Panc1 (cell line): Measurements from ENCODE around the gene MYO7B.

ENCODE experiments used
- CTCF ChIP-seq: fragments of 450-650 bp; IDR thresholded peaks from 2 replicates; pipeline ENCODE4 v1.5.1; 2017; ENCODE audit warnings: mild to moderate bottlenecking
- POLR2AphosphoS5 ChIP-seq: IDR thresholded peaks from 2 replicates; pipeline ENCODE4 v1.6.1; 2012; ENCODE audit warnings: mild to moderate bottlenecking, low read depth, low read length, moderate library complexity
- SIN3A ChIP-seq: IDR thresholded peaks from 2 replicates; pipeline ENCODE4 v1.6.1; 2012; ENCODE audit warnings: low read depth, mild to moderate bottlenecking, low read length, moderate library complexity, borderline replicate concordance; ENCODE audit not compliant: insufficient read depth
- TCF7L2 ChIP-seq: IDR thresholded peaks from 2 replicates; pipeline ENCODE4 v1.6.1; 2011; ENCODE audit warnings: mild to moderate bottlenecking, low read depth, low read length, inconsistent platforms
- TF ChIP-seq, protein P1 (sequence below), 2 experiments: IDR thresholded peaks; 2 replicates each; pipeline ENCODE4 v1.6.1; 2011 to 2012; ENCODE audit warnings: low read depth in 2 of 2, control low read depth in 1 of 2, low read length in 1 of 2, mild to moderate bottlenecking in 1 of 2, moderate library complexity in 1 of 2; ENCODE audit not compliant: insufficient read depth in 1 of 2

DNA sequence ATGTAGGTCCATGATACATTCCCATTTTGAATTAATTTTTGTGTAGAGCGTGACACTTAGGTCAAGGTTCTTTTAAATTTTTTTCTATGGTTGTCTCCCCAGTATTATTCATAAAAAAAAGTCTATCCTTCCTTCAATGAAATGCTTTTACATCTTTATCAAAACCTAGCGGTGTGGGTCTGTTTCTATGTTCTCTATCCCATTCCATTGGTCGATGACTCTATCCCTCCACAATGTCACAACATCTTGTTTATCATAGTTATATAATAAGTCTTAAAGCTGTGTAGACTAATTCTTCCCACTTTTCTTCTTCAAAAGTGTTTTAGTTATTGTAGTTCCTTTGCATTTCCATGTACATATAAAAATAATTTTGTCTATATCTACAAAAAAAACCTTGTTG is 63.2 kb downstream of the MYO7B start:
- TF ChIP-seq CTCF, result no peak
- TF ChIP-seq SIN3A, result no peak
- TF ChIP-seq TCF7L2, result no peak
- TF ChIP-seq, protein P1, sequence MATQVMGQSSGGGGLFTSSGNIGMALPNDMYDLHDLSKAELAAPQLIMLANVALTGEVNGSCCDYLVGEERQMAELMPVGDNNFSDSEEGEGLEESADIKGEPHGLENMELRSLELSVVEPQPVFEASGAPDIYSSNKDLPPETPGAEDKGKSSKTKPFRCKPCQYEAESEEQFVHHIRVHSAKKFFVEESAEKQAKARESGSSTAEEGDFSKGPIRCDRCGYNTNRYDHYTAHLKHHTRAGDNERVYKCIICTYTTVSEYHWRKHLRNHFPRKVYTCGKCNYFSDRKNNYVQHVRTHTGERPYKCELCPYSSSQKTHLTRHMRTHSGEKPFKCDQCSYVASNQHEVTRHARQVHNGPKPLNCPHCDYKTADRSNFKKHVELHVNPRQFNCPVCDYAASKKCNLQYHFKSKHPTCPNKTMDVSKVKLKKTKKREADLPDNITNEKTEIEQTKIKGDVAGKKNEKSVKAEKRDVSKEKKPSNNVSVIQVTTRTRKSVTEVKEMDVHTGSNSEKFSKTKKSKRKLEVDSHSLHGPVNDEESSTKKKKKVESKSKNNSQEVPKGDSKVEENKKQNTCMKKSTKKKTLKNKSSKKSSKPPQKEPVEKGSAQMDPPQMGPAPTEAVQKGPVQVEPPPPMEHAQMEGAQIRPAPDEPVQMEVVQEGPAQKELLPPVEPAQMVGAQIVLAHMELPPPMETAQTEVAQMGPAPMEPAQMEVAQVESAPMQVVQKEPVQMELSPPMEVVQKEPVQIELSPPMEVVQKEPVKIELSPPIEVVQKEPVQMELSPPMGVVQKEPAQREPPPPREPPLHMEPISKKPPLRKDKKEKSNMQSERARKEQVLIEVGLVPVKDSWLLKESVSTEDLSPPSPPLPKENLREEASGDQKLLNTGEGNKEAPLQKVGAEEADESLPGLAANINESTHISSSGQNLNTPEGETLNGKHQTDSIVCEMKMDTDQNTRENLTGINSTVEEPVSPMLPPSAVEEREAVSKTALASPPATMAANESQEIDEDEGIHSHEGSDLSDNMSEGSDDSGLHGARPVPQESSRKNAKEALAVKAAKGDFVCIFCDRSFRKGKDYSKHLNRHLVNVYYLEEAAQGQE (IDR thresholded peaks at IDR 0.05; ENCODE audit: insufficient read depth in 1 of 2, low read depth in 2 of 2, low read length in 1 of 2), result no peak
- no peak for TF ChIP-seq POLR2AphosphoS5
